Hypothalamus (tissue), 51 donors: Measurements from ENCODE around the gene FGG.
A peak's percentile ranks its signal among the peaks of the same experiment; 100 is the strongest.

Experiments used
- DNase-seq, 51 donors: peaks; one replicate each; lab custom pipeline; 2025; lab: John Stamatoyannopoulos, UW

Gene FGG

GRCh38 chr4:154560419-154560801 lies 52.0 kb downstream of the FGG start:
- DNase-seq = no peak

- peak in 9 of 51 donors; percentile 1 to 33 (median 2) for DNase-seq
Measured at GRCh38 chr4:154559494-154560418, 52.7 kb downstream of the FGG start.

GRCh38 chr4:154559141-154559493 lies 53.3 kb downstream of the FGG start:
- DNase-seq = no peak
